Measurements from ENCODE around the gene RIF1. TPM values are rescaled to one million over a fixed set of nuclear protein-coding genes. Genes with fewer than 3 reads are reported as not detected.

The RIF1 gene
- total and polyA plus RNA-seq, 9 of the 15 experiments (the other 6 are each of a cell fraction or from before 2014, with no cell fraction given), result 11.0 to 109 (median 44.2) TPM

DNA sequence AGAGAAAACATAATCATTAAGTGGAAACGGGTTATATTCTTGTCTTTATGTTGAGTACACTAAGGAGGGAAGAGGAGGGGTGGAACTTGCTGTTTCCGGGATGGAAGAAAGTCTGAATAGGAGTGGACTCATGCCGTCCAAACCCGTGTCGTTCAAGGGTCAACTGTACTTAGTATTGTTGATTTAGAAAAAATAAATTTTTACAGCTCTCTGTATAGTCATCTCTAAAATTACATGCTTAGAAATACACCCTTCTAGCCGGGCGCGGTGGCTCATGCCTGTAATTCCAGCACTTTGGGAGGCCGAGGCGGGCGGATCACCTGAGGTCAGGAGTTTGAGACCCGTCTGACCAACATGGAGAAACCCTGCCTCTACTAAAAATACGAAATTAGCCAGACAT is 29.4 kb downstream of the RIF1 start (continued):
- TF ChIP-seq, protein P1, sequence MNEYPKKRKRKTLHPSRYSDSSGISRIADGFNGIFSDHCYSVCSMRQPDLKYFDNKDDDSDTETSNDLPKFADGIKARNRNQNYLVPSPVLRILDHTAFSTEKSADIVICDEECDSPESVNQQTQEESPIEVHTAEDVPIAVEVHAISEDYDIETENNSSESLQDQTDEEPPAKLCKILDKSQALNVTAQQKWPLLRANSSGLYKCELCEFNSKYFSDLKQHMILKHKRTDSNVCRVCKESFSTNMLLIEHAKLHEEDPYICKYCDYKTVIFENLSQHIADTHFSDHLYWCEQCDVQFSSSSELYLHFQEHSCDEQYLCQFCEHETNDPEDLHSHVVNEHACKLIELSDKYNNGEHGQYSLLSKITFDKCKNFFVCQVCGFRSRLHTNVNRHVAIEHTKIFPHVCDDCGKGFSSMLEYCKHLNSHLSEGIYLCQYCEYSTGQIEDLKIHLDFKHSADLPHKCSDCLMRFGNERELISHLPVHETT (CRISPR knock-in tag; conservative IDR thresholded peaks at IDR 0.05 in 1 of 2, IDR thresholded peaks at IDR 0.05 in 1 of 2), result no peak
- TF ChIP-seq DPF2 (IDR thresholded peaks at IDR 0.05) (no peak), ERF (CRISPR knock-in tag; IDR thresholded peaks at IDR 0.05) (no peak), KAT2B (IDR thresholded peaks at IDR 0.05; ENCODE audit: low read depth, low read length) (no peak), POLR2B (IDR thresholded peaks at IDR 0.05; ENCODE audit: low read depth, partially characterized antibody) (no peak), CBX8 (IDR thresholded peaks at IDR 0.05; ENCODE audit: borderline replicate concordance, extremely low read depth, low read depth, low read length, poor library complexity, severe bottlenecking) (no peak), GATAD2A (IDR thresholded peaks at IDR 0.05) (no peak), NFIX (CRISPR knock-in tag; IDR thresholded peaks at IDR 0.05; ENCODE audit: low read depth) (no peak)
- TF ChIP-seq, protein P2, sequence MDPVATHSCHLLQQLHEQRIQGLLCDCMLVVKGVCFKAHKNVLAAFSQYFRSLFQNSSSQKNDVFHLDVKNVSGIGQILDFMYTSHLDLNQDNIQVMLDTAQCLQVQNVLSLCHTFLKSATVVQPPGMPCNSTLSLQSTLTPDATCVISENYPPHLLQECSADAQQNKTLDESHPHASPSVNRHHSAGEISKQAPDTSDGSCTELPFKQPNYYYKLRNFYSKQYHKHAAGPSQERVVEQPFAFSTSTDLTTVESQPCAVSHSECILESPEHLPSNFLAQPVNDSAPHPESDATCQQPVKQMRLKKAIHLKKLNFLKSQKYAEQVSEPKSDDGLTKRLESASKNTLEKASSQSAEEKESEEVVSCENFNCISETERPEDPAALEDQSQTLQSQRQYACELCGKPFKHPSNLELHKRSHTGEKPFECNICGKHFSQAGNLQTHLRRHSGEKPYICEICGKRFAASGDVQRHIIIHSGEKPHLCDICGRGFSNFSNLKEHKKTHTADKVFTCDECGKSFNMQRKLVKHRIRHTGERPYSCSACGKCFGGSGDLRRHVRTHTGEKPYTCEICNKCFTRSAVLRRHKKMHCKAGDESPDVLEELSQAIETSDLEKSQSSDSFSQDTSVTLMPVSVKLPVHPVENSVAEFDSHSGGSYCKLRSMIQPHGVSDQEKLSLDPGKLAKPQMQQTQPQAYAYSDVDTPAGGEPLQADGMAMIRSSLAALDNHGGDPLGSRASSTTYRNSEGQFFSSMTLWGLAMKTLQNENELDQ (CRISPR knock-in tag; IDR thresholded peaks at IDR 0.05; ENCODE audit: borderline replicate concordance), result no peak
- TF ChIP-seq, protein P3, sequence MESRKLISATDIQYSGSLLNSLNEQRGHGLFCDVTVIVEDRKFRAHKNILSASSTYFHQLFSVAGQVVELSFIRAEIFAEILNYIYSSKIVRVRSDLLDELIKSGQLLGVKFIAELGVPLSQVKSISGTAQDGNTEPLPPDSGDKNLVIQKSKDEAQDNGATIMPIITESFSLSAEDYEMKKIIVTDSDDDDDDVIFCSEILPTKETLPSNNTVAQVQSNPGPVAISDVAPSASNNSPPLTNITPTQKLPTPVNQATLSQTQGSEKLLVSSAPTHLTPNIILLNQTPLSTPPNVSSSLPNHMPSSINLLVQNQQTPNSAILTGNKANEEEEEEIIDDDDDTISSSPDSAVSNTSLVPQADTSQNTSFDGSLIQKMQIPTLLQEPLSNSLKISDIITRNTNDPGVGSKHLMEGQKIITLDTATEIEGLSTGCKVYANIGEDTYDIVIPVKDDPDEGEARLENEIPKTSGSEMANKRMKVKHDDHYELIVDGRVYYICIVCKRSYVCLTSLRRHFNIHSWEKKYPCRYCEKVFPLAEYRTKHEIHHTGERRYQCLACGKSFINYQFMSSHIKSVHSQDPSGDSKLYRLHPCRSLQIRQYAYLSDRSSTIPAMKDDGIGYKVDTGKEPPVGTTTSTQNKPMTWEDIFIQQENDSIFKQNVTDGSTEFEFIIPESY (CRISPR knock-in tag; IDR thresholded peaks at IDR 0.05), result no peak
- TF ChIP-seq, protein P4, sequence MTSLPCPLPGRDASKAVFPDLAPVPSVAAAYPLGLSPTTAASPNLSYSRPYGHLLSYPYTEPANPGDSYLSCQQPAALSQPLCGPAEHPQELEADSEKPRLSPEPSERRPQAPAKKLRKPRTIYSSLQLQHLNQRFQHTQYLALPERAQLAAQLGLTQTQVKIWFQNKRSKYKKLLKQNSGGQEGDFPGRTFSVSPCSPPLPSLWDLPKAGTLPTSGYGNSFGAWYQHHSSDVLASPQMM (CRISPR knock-in tag; IDR thresholded peaks at IDR 0.05), result no peak

Data from K562 (cell line).